ENCODE measurements around the gene SH3BGRL3.

Gene SH3BGRL3

GRCh38 chr1:26234644-26235370 is 45.1 kb upstream of the SH3BGRL3 start:
- peaks cover 58% of the 10 kb centered on the region for H3K79me2 ChIP-seq (ENCODE audit: control insufficient read depth, low read length)
- H3K36me3 ChIP-seq (ENCODE audit: control insufficient read depth, low read length), result peaks cover 36% of the 10 kb centered on the region
- 0 out of 2 replicates have a peak, but pooled peaks cover 2% of the 10 kb centered on the region for H3F3A ChIP-seq (ENCODE audit: control insufficient read depth, insufficient read depth)
- H4K20me1 ChIP-seq (ENCODE audit: control insufficient read depth, insufficient read depth, low read depth, low read length), result peaks cover 15% of the 10 kb centered on the region
- H3K27me3 ChIP-seq (ENCODE audit: control insufficient read depth, low read length), result no peaks in the 10 kb centered on the region
- no peaks in the 10 kb centered on the region for H3K9me3 ChIP-seq (ENCODE audit: control insufficient read depth, insufficient read depth, low read length)
- H3K9me2 ChIP-seq (replicated peaks; ENCODE audit: control insufficient read depth, low read length), result no peaks in the 10 kb centered on the region
- TF ChIP-seq EZH2phosphoT487 (IDR thresholded peaks at IDR 0.05; ENCODE audit: borderline replicate concordance, low read length) (no peak), CTCF (IDR thresholded peaks at IDR 0.05; ENCODE audit: low read depth, low read length, poor library complexity, severe bottlenecking) (peak; percentile 43)
- H3K27ac ChIP-seq (ENCODE audit: low read depth, low read length), result peak overlapping the region; percentile 41
- H3K4me2 ChIP-seq (ENCODE audit: low read length), result peak overlapping the region; percentile 74
- H3K4me3 ChIP-seq (ENCODE audit: low read length), result peak overlapping the region; percentile 86
- H3K4me1 ChIP-seq (ENCODE audit: control insufficient read depth, low read length), result peaks cover 33% of the 10 kb centered on the region

DNA sequence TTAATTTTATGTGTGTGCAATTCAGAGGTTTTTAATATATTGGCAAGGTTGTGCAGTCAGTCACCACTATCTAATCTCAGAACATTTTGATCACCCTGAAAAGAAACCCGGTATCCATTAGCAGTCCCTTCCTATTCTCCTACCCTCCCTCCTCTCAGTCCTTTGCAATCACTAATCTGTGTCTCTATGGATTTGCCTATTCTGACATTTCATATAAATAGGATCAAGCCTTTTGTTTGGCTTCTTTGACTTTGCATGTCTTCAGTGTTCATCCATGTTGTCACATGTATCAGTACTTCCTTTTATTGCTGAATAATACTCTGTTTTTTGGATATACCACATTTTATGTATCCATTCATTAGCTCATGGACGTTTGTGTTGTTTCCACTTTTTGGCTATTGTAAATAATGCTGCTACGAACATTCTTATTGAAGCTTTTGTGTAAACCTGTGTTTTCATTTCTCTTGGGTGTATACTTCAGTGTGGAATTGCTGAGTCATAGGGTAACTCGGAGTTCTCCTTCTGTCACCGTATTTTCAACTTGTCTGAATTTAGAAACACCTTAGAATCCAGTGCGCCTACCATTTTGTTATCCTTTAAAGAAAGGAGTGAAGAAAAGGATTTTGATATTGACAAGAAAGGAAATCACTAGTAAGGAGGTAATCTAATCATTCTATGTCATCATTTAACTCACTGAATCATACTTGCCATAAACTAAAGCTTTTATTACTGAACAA is 42.5 kb upstream of the SH3BGRL3 start:
- H3K36me3 ChIP-seq (ENCODE audit: control insufficient read depth, low read length), result peaks cover 52% of the 10 kb centered on the region
- no peak for TF ChIP-seq EZH2phosphoT487 (IDR thresholded peaks at IDR 0.05; ENCODE audit: borderline replicate concordance, low read length)
- TF ChIP-seq CTCF (IDR thresholded peaks at IDR 0.05; ENCODE audit: low read depth, low read length, poor library complexity, severe bottlenecking), result no peak

GRCh38 chr1:26239936-26240335 is 40.0 kb upstream of the SH3BGRL3 start:
- Histone ChIP-seq H3K4me2 (ENCODE audit: low read length) (no peak overlapping the region), H3K27ac (ENCODE audit: low read depth, low read length) (no peak overlapping the region), H3F3A (ENCODE audit: control insufficient read depth, insufficient read depth) (0 out of 2 replicates have a peak, but pooled peaks cover 2% of the 10 kb centered on the region), H3K4me3 (ENCODE audit: low read length) (no peak overlapping the region), H3K27me3 (ENCODE audit: control insufficient read depth, low read length) (no peaks in the 10 kb centered on the region), H4K20me1 (ENCODE audit: control insufficient read depth, insufficient read depth, low read depth, low read length) (peaks cover 18% of the 10 kb centered on the region), H3K4me1 (ENCODE audit: control insufficient read depth, low read length) (peaks cover 27% of the 10 kb centered on the region), H3K9me2 (replicated peaks; ENCODE audit: control insufficient read depth, low read length) (no peaks in the 10 kb centered on the region), H3K36me3 (ENCODE audit: control insufficient read depth, low read length) (peaks cover 71% of the 10 kb centered on the region), H3K9me3 (ENCODE audit: control insufficient read depth, insufficient read depth, low read length) (no peaks in the 10 kb centered on the region), H3K79me2 (ENCODE audit: control insufficient read depth, low read length) (peaks cover 94% of the 10 kb centered on the region)
- TF ChIP-seq CTCF (IDR thresholded peaks at IDR 0.05; ENCODE audit: low read depth, low read length, poor library complexity, severe bottlenecking) (no peak), EZH2phosphoT487 (IDR thresholded peaks at IDR 0.05; ENCODE audit: borderline replicate concordance, low read length) (no peak)

More for the DNA sequence above, 42.5 kb upstream of the SH3BGRL3 start:
- 0 out of 2 replicates have a peak overlapping the region, but pooled peaks have one; percentile 86 for H3K4me3 ChIP-seq (ENCODE audit: low read length)
- no peak overlapping the region for H3K27ac ChIP-seq (ENCODE audit: low read depth, low read length)
- no peaks in the 10 kb centered on the region for H3K9me2 ChIP-seq (replicated peaks; ENCODE audit: control insufficient read depth, low read length)
- H4K20me1 ChIP-seq (ENCODE audit: control insufficient read depth, insufficient read depth, low read depth, low read length), result peaks cover 15% of the 10 kb centered on the region
- peaks cover 33% of the 10 kb centered on the region for H3K4me1 ChIP-seq (ENCODE audit: control insufficient read depth, low read length)
- H3K9me3 ChIP-seq (ENCODE audit: control insufficient read depth, insufficient read depth, low read length), result no peaks in the 10 kb centered on the region
- peak overlapping the region; percentile 74 for H3K4me2 ChIP-seq (ENCODE audit: low read length)
- 0 out of 2 replicates have a peak, but pooled peaks cover 2% of the 10 kb centered on the region for H3F3A ChIP-seq (ENCODE audit: control insufficient read depth, insufficient read depth)
- peaks cover 81% of the 10 kb centered on the region for H3K79me2 ChIP-seq (ENCODE audit: control insufficient read depth, low read length)
- H3K27me3 ChIP-seq (ENCODE audit: control insufficient read depth, low read length), result no peaks in the 10 kb centered on the region
